Measurements from ENCODE around the gene PGM1. TPM values are rescaled to one million over a fixed set of nuclear protein-coding genes. Genes with fewer than 3 reads are reported as not detected.

The PGM1 gene
- total and polyA plus RNA-seq, 9 of the 15 experiments (the other 6 are each of a cell fraction or from before 2014, with no cell fraction given), result 0.03 to 0.31 (median 0.09) TPM; not detected in 5

- H3K9me3 ChIP-seq (replicated peaks; ENCODE audit: control insufficient read depth, insufficient read depth, low read depth, low read length), result no peaks in the 10 kb centered on the region
- H3K4me3 ChIP-seq, result no peak overlapping the region
- H3K36me3 ChIP-seq (ENCODE audit: control insufficient read depth, insufficient read depth, low read length), result no peaks in the 10 kb centered on the region
- no peak for TF ChIP-seq PCBP1 (IDR thresholded peaks at IDR 0.05; ENCODE audit: low read depth, low read length, poor library complexity, severe bottlenecking)
- no peak for TF ChIP-seq CREM (IDR thresholded peaks at IDR 0.05; ENCODE audit: low read depth)
- no peak for TF ChIP-seq KAT7 (CRISPR knock-in tag; IDR thresholded peaks at IDR 0.05; ENCODE audit: borderline replicate concordance)
- TF ChIP-seq NFE2L1 (tag; IDR thresholded peaks at IDR 0.05; ENCODE audit: borderline replicate concordance, low read depth), result no peak
- no peak for TF ChIP-seq RBM17 (IDR thresholded peaks at IDR 0.05; ENCODE audit: borderline replicate concordance, low read depth, low read length)
- no peak for TF ChIP-seq MLLT1 (IDR thresholded peaks at IDR 0.05)
- TF ChIP-seq PRPF4 (IDR thresholded peaks at IDR 0.05; ENCODE audit: insufficient read depth, low read depth, low read length, poor library complexity, severe bottlenecking), result no peak
- TF ChIP-seq ZNF76 (CRISPR knock-in tag; IDR thresholded peaks at IDR 0.05; ENCODE audit: borderline replicate concordance), result no peak
- no peak for TF ChIP-seq ZBTB7A (IDR thresholded peaks at IDR 0.05; ENCODE audit: borderline replicate concordance, control insufficient read depth, low read depth, low read length)
- no peak for TF ChIP-seq HNRNPH1 (optimal IDR thresholded peaks at IDR 0.05; ENCODE audit: low read depth, low read length)
- no peak for TF ChIP-seq CGGBP1 (CRISPR knock-in tag; IDR thresholded peaks at IDR 0.05)
- TF ChIP-seq MTF1 (CRISPR knock-in tag; IDR thresholded peaks at IDR 0.05; ENCODE audit: borderline replicate concordance), result no peak
- no peak for TF ChIP-seq SMAD3 (CRISPR knock-in tag; conservative IDR thresholded peaks at IDR 0.05)
- no peak for TF ChIP-seq CC2D1A (IDR thresholded peaks at IDR 0.05)
- no peak for TF ChIP-seq ZNF436 (CRISPR knock-in tag; IDR thresholded peaks at IDR 0.05)
- no peak for TF ChIP-seq DPF2 (IDR thresholded peaks at IDR 0.05)
- H3K4me2 ChIP-seq (ENCODE audit: insufficient read depth, low read length), result no peak overlapping the region
- BruUV-seq (replicated peaks), result no TSS peak
- DNase-seq (ENCODE audit: extremely low read depth in 1 of 4, low spot score in 3 of 4) (no peak), FAIRE-seq (no peak), ATAC-seq (no peak)
- no peak overlapping the region for H3K9ac ChIP-seq (ENCODE audit: insufficient read depth in 1 of 2, low read depth in 2 of 2, low read length in 2 of 2)
- POLR2A ChIA-PET, result no interaction called here
- H2AFZ ChIP-seq (ENCODE audit: low read depth, low read length), result no peak overlapping the region
- H3K27ac ChIP-seq (ENCODE audit: extremely low read depth, low read depth, low read length), result no peak overlapping the region
- no peaks in the 10 kb centered on the region for H3K4me1 ChIP-seq (replicated peaks in 1 of 2; ENCODE audit: control insufficient read depth in 2 of 2, insufficient read depth in 2 of 2, low read length in 2 of 2)
- peaks cover 0 to 5% of the 10 kb centered on the region in 2 experiments; a peak in 3 of 5 replicates for H3K27me3 ChIP-seq (ENCODE audit: control insufficient read depth in 2 of 2, insufficient read depth in 2 of 2, low read length in 2 of 2)
- 1% methylated on average over 4 of the region's 4 CpGs for WGBS (ENCODE audit: insufficient coverage, low coverage, missing lambda C conversion rate)
- CTCF ChIA-PET (ENCODE audit: low intra/inter-chr PET ratio), result no interaction called here
- H4K20me1 ChIP-seq (replicated peaks; ENCODE audit: control insufficient read depth, insufficient read depth, low read length), result no peaks in the 10 kb centered on the region
- no peaks in the 10 kb centered on the region for H3K9me1 ChIP-seq (ENCODE audit: control insufficient read depth, insufficient read depth, low read length)
- in situ Hi-C loops (cut with MboI), result no loop called here
- intact Hi-C loops (cut with micrococcal nuclease), result no loop called here
- H3K79me2 ChIP-seq (ENCODE audit: control insufficient read depth, insufficient read depth, low read length), result no peaks in the 10 kb centered on the region
These were observed 37.0 kb downstream of the PGM1 start for GRCh38 chr1:63630238-63630637.

Measured in K562 (cell line).